Spleen (tissue), 7 donors: ENCODE measurements around the gene NOP9.

Experiments used
- CTCF ChIP-seq, 11 experiments: fragments of 200-600 bp in 7 of 11; fragments of 450-650 bp in 4 of 11; sonication (generic) in 4 of 11; IDR thresholded peaks in 8 of 11; conservative IDR thresholded peaks in 3 of 11; 1 replicate in 7 of 11; 2 replicates in 4 of 11; pipeline versions ENCODE4 v1.4.0 to v1.8.0; 2016 to 2021; ENCODE audit warnings: antibody characterized with exemption in 11 of 11, inconsistent platforms in 4 of 11, mild to moderate bottlenecking in 1 of 11
- POLR2AphosphoS5 ChIP-seq, 3 donors: sonication (generic); formaldehyde crosslinking; IDR thresholded peaks; one replicate each; pipeline ENCODE4 v1.5.1; 2017; ENCODE audit warnings: antibody characterized with exemption in 3 of 3
- donor health status: DM: no; HTN: no; CAD: no; lungs with moderate emphysema.
- donor health status: DM: no; HTN: no; CAD: no.
- donor health status: DM: no; HTN: no; CAD: no.

DNA sequence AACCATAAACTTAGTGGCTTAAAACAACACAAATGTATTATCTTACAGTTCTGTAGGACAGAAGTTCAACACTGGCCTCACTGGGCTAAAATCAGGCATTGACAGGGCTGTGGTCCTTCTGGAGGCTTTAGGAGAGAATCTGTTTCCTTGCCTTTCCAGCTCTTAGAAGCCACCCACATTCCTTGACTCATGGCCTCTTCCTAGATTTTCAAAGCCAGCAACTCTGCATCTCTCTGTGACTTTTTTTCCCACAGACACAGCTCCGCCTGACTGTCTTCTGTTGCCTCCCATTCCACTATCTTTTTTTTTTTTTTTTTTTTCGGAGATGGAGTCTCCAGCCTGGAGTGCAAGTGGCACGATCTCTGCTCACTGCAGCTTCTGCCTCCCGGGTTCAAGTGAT lies 56.6 kb downstream of the NOP9 start:
- TF ChIP-seq POLR2AphosphoS5 (IDR thresholded peaks at IDR 0.05) (no peak), CTCF (IDR thresholded peaks at IDR 0.05 in 8 of 11, conservative IDR thresholded peaks at IDR 0.05 in 3 of 11) (no peak)
